ENCODE measurements around the gene RALGPS1.

GRCh38 chr9:127013597-127013996 lies 99.0 kb downstream of the RALGPS1 start:
- TF ChIP-seq CTCF (IDR thresholded peaks at IDR 0.05) (no peak), SMC3 (IDR thresholded peaks at IDR 0.05) (no peak), RCOR1 (IDR thresholded peaks at IDR 0.05; ENCODE audit: low read depth, low read length) (no peak), USF2 (IDR thresholded peaks at IDR 0.05) (no peak), POLR2A (IDR thresholded peaks at IDR 0.05; ENCODE audit: low read length) (no peak), MAFK (IDR thresholded peaks at IDR 0.05; ENCODE audit: partially characterized antibody) (no peak), E2F6 (IDR thresholded peaks at IDR 0.05; ENCODE audit: borderline replicate concordance, low read depth) (no peak), EHMT2 (IDR thresholded peaks at IDR 0.05; ENCODE audit: low read depth) (no peak), TP53 (CRISPR knock-in tag; IDR thresholded peaks at IDR 0.05) (no peak), CEBPB (IDR thresholded peaks at IDR 0.05) (no peak), RAD21 (conservative IDR thresholded peaks at IDR 0.05 in 1 of 2, IDR thresholded peaks at IDR 0.05 in 1 of 2) (no peak), KDM1A (IDR thresholded peaks at IDR 0.05; ENCODE audit: low read depth) (no peak), MYC (IDR thresholded peaks at IDR 0.05; ENCODE audit: borderline replicate concordance, low read length) (no peak)

All from A549 (cell line).